ENCODE results near the gene SLC39A2.

- no peak for TF ChIP-seq CTCF (optimal IDR thresholded peaks at IDR 0.05 in 1 of 3, IDR thresholded peaks at IDR 0.05 in 1 of 3, conservative IDR thresholded peaks at IDR 0.05 in 1 of 3; ENCODE audit: extremely low read depth in 1 of 3, insufficient read depth in 2 of 3, low read length in 3 of 3)
- no peak for TF ChIP-seq EZH2 (IDR thresholded peaks at IDR 0.05; ENCODE audit: low read length)
Measured at GRCh38 chr14:20973501-20973900, 25.6 kb upstream of the SLC39A2 start.

All from keratinocyte (primary cell).